Immature natural killer cell (primary cell): ENCODE results near the gene PCDHA10. TPM values are rescaled to one million over a fixed set of nuclear protein-coding genes. Genes with fewer than 3 reads are reported as not detected.
"Not testable (repeated sequence)": the region's sequence is repeated elsewhere in the genome, so short reads cannot be mapped to it uniquely, and the experiment has no call there.

Experiments
- DNase-seq, 3 donors: peaks; one replicate each; pipeline ENCODE4 v3.0.0; 2022; ENCODE audit warnings: mixed read lengths in 1 of 3
- H3K27ac Mint-ChIP-seq, 6 donors: one replicate each; pipeline ENCODE4 v1.8.0; 2020; ENCODE audit warnings: mixed read lengths in 6 of 6, mild to moderate bottlenecking in 5 of 6, inconsistent platforms in 4 of 6, moderate library complexity in 3 of 6
- H3K27me3 Mint-ChIP-seq, 3 donors: one replicate each; pipeline ENCODE4 v1.8.0; 2020 to 2021; ENCODE audit warnings: low read depth in 3 of 3, mild to moderate bottlenecking in 3 of 3, mixed read lengths in 3 of 3, moderate library complexity in 3 of 3, inconsistent platforms in 1 of 3
- H3K36me3 Mint-ChIP-seq, 3 donors: one replicate each; pipeline ENCODE4 v1.8.0; 2020; ENCODE audit warnings: mixed read lengths in 3 of 3, inconsistent platforms in 2 of 3, mild to moderate bottlenecking in 2 of 3
- H3K4me1 Mint-ChIP-seq, 2 donors: one replicate each; pipeline ENCODE4 v1.8.0; 2020; ENCODE audit warnings: inconsistent platforms in 2 of 2, mild to moderate bottlenecking in 2 of 2, mixed read lengths in 2 of 2, moderate library complexity in 1 of 2
- H3K4me3 Mint-ChIP-seq, 5 donors: one replicate each; pipeline ENCODE4 v1.8.0; 2020; ENCODE audit warnings: mild to moderate bottlenecking in 5 of 5, mixed read lengths in 5 of 5, inconsistent platforms in 3 of 5, moderate library complexity in 3 of 5
- H3K9me3 Mint-ChIP-seq, 6 donors: one replicate each; pipeline ENCODE4 v1.8.0; 2020; ENCODE audit warnings: mild to moderate bottlenecking in 6 of 6, mixed read lengths in 6 of 6, inconsistent platforms in 4 of 6, moderate library complexity in 3 of 6
- polyA plus RNA-seq, 3 donors: library from polyadenylated mRNA; unstranded; fragments of 300-500 nt; fragmentation: Illumina TruSeq; gene quantifications; one replicate each; pipeline ENCODE4 v1.2.3, GENCODE V29; 2021

PCDHA10 gene
- polyA plus RNA-seq, 3 donors from 2014 or later, result not detected

DNA sequence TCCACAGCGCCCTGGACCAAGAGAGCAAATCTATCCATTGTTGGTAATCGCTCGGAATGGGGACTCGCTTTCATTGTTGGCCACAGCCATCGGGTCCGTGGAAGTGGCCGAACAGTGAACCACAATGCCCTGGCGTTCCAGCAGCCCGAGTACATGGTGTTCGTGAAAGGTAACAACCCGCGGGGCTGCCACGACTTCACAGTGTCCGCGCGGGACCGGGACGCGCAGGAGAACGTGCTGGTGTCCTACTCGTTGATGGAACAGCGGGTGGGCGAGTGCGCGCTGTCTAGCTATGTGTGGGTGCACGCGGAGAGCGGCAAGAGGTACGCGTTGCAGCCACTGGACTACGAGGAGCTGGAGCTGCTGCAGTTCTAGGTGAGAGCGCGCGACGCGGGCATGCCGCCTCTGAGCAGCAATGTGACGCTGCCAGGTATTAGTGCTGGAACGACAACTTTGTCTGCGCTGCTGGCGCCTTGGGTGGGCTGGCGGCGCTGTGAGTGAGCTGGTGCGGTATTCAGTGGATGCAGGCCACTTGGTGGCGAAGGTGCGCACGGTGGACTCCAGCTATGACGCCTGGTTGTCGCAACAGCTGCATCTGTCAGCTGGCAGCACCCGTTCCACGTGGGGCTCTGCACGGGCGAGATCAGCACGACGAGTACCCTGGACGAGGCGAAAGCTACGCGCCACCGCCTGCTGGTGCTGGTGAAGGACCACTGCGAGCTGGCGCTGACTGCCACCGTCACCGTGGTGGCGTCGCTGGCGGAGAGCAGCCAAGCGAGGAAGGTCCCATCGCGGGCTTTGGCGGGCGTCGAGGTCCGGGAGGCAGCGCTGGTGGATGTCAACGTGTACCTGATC is 7.0 kb downstream of the PCDHA10 start:
- Mint-ChIP-seq H3K4me3 (no peak overlapping the region), H3K36me3 (no peaks in the 10 kb centered on the region), H3K9me3 (peaks cover 3 to 18% (median 8%) of the 10 kb centered on the region in 6 donors), H3K27ac (no peak overlapping the region), H3K27me3 (peaks cover 0 to 4% (median 2%) of the 10 kb centered on the region in 3 donors), H3K4me1 (no peaks in the 10 kb centered on the region)
- DNase-seq, result no peak

DNA sequence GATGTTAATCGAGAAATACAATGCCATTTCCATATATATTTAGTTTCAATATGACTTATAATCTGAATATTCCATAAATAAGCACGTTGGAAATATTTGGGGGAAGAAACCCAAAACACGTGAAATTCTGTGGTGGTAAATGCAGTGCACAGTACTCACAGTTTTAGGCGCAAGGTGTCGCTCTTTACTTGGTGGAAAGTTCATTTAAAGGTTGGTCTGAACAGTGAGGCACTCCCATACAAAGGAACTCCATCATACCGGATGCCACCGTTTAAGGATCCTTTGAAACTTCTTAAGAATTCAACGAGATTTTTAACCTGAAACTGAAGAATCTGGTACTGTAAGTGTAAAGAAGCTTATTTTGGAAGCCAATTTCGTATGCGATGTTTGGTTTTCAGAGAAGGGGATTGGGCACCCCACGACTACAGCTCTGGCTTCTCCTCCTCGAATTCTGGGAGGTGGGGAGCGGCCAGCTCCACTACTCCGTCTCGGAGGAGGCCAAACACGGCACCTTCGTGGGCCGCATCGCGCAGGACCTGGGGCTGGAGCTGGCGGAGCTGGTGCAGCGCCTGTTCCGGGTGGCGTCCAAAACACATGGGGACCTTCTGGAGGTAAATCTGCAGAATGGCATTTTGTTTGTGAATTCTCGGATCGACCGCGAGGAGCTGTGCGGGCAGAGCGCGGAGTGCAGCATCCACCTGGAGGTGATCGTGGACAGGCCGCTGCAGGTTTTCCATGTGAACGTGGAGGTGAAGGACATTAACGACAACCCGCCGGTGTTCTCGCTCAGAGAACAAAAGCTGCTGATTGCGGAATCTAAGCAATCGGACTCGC is 13.2 kb downstream of the PCDHA10 start, which contains the start of gene PCDHA11:
Gene PCDHA11 (plus strand): TSS at position 237 of the 834 bp plus-strand sequence. CDS start 147 bp downstream, at position 384.
- peaks cover 2 to 31% (median 15%) of the 10 kb centered on the region in 6 donors for H3K9me3 Mint-ChIP-seq
- DNase-seq, result no peak
- H3K27ac Mint-ChIP-seq, result no peak within 1 kb of the TSS
- H3K27me3 Mint-ChIP-seq, result peaks cover 0 to 11% (median 3%) of the 10 kb centered on the region in 3 donors
- no peaks in the 10 kb centered on the region for H3K4me1 Mint-ChIP-seq
- no peak within 1 kb of the TSS for H3K4me3 Mint-ChIP-seq
- H3K36me3 Mint-ChIP-seq, result peaks cover 0 to 5% (median 4%) of the 10 kb centered on the region in 3 donors

DNA sequence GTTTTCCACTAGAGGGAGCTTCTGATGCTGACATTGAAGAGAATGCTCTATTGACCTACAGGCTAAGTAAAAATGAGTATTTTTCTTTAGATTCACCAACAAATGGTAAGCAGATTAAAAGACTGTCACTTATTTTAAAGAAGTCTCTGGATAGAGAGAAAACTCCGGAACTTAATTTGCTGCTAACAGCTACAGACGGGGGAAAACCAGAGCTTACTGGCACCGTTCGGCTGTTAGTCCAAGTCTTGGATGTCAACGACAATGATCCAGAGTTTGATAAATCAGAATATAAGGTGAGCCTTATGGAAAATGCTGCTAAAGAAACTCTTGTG is 13.8 kb downstream of the PCDHA10 start:
- Mint-ChIP-seq H3K27ac (no peak overlapping the region), H3K36me3 (peaks cover 0 to 5% (median 4%) of the 10 kb centered on the region in 3 donors), H3K4me1 (no peaks in the 10 kb centered on the region), H3K4me3 (no peak overlapping the region), H3K27me3 (peaks cover 0 to 9% (median 7%) of the 10 kb centered on the region in 3 donors), H3K9me3 (peaks cover 2 to 33% (median 17%) of the 10 kb centered on the region in 6 donors)
- DNase-seq, result no peak

DNA sequence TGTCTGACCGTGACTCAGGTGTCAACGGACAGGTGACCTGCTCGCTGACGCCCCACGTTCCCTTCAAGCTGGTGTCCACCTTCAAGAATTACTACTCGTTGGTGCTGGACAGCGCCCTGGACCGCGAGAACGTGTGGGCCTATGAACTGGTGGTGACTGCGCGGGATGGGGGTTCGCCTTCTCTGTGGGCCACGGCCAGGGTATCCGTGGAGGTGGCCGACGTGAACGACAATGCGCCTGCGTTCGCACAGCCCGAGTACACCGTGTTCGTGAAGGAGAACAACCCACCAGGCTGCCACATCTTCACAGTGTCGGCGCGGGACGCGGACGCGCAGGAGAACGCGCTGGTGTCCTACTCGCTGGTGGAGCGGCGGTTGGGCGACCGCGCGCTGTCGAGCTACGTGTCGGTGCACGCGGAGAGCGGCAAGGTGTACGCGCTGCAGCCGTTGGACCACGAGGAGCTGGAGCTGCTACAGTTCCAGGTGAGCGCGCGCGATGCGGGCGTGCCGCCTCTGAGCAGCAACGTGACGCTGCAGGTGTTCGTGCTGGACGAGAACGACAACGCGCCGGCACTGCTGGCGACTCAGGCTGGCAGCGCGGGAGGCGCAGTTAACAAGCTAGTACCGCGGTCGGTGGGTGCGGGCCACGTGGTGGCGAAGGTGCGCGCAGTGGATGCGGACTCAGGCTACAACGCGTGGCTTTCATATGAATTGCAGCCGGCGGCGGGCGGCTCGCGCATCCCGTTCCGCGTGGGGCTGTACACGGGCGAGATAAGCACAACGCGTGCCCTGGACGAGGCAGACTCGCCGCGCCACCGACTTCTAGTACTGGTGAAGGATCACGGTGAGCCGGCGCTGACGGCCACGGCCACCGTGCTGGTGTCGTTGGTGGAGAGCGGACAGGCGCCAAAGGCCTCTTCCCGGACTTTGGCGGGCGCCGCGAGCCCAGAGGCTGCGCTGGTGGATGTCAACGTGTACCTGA is 14.8 kb downstream of the PCDHA10 start:
- H3K4me3 Mint-ChIP-seq, result no peak overlapping the region
- peaks cover 0 to 5% (median 4%) of the 10 kb centered on the region in 3 donors for H3K36me3 Mint-ChIP-seq
- no peak for DNase-seq
- H3K4me1 Mint-ChIP-seq, result no peaks in the 10 kb centered on the region
- H3K9me3 Mint-ChIP-seq, result peaks cover 6 to 42% (median 24%) of the 10 kb centered on the region in 6 donors
- H3K27me3 Mint-ChIP-seq, result peaks cover 6 to 14% (median 9%) of the 10 kb centered on the region in 3 donors
- H3K27ac Mint-ChIP-seq, result no peak overlapping the region

DNA sequence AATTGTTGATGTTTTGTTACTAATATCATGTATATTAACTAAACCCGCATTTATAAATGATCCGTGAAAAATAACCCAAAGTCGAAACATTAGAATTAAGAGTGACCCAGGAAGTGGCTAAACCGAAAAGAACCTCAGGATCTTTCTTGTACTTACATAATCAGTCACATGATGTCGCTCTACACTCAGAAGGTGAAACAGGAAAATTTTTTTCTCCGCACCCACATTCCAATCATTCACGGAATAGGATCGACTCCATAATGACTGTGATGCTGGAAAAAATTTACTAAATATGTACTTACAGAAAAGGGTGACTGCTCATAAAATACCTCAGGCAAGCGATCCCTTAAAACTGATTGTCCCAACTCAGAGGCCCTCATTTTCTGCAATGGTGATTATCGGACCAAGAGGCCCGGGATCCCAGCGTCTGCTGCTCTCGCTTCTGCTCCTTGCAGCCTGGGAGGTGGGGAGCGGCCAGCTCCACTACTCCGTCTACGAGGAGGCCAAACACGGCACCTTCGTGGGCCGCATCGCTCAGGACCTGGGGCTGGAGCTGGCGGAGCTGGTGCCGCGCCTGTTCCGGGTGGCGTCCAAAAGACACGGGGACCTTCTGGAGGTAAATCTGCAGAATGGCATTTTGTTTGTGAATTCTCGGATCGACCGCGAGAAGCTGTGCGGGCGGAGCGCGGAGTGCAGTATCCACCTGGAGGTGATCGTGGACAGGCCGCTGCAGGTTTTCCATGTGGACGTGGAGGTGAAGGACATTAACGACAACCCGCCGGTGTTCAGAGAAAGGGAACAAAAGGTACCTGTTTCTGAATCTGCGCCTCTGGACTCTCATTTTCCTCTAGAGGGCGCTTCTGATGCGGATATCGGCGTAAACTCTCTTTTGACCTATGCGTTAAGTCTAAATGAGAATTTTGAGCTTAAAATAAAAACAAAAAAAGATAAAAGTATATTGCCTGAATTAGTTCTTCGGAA is 19.7 kb downstream of the PCDHA10 start, which contains the start of gene PCDHA12:
Gene PCDHA12 (plus strand): TSS at position 224 of the 981 bp plus-strand sequence. CDS start 165 bp downstream, at position 389.
- Mint-ChIP-seq H3K27me3 (peaks cover 6 to 19% (median 18%) of the 10 kb centered on the region in 3 donors), H3K4me3 (no peak within 1 kb of the TSS), H3K36me3 (peaks cover 0 to 5% (median 0%) of the 10 kb centered on the region in 3 donors)

DNA sequence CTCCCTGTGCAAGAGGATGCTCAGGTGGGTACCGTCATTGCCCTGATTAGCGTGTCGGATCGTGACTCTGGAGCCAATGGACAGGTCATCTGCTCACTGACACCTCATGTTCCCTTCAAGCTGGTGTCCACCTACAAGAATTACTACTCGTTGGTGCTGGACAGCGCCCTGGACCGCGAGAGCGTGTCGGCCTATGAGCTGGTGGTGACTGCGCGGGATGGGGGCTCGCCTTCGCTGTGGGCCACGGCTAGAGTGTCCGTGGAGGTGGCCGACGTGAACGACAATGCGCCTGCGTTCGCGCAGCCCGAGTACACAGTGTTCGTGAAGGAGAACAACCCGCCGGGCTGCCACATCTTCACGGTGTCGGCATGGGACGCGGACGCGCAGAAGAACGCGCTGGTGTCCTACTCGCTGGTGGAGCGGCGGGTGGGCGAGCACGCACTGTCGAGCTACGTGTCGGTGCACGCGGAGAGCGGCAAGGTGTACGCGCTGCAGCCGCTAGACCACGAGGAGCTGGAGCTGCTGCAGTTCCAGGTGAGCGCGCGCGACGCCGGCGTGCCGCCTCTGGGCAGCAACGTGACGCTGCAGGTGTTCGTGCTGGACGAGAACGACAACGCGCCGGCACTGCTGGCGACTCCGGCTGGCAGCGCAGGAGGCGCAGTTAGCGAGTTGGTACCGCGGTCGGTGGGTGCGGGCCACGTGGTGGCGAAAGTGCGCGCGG is 21.0 kb downstream of the PCDHA10 start:
- H3K4me3 Mint-ChIP-seq, H3K4me1 Mint-ChIP-seq, H3K27ac Mint-ChIP-seq, DNase-seq: not testable (repeated sequence)
- H3K36me3 Mint-ChIP-seq, result peaks cover 0 to 10% (median 3%) of the 10 kb centered on the region in 3 donors
- H3K27me3 Mint-ChIP-seq, result peaks cover 6 to 29% (median 18%) of the 10 kb centered on the region in 3 donors
- peaks cover 9 to 70% (median 23%) of the 10 kb centered on the region in 6 donors for H3K9me3 Mint-ChIP-seq

More for the DNA sequence above, 19.7 kb downstream of the PCDHA10 start, which contains the start of gene PCDHA12:
- no peak for DNase-seq
- peaks cover 7 to 61% (median 21%) of the 10 kb centered on the region in 6 donors for H3K9me3 Mint-ChIP-seq
- H3K4me1 Mint-ChIP-seq, result no peaks in the 10 kb centered on the region
- no peak within 1 kb of the TSS for H3K27ac Mint-ChIP-seq

DNA sequence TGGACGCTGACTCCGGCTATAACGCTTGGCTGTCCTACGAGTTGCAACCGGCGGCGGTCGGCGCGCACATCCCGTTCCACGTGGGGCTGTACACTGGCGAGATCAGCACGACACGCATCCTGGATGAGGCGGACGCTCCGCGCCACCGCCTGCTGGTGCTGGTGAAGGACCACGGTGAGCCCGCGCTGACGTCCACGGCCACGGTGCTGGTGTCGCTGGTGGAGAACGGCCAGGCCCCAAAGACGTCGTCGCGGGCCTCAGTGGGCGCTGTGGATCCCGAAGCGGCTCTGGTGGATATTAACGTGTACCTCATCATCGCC is 21.5 kb downstream of the PCDHA10 start:
- H3K27ac Mint-ChIP-seq, result no peak overlapping the region
- no peaks in the 10 kb centered on the region for H3K4me1 Mint-ChIP-seq
- H3K36me3 Mint-ChIP-seq, result peaks cover 0 to 11% (median 0%) of the 10 kb centered on the region in 3 donors
- DNase-seq, result no peak
- H3K27me3 Mint-ChIP-seq, result peaks cover 6 to 33% (median 18%) of the 10 kb centered on the region in 3 donors
- no peak overlapping the region for H3K4me3 Mint-ChIP-seq
- peaks cover 6 to 71% (median 23%) of the 10 kb centered on the region in 6 donors for H3K9me3 Mint-ChIP-seq

DNA sequence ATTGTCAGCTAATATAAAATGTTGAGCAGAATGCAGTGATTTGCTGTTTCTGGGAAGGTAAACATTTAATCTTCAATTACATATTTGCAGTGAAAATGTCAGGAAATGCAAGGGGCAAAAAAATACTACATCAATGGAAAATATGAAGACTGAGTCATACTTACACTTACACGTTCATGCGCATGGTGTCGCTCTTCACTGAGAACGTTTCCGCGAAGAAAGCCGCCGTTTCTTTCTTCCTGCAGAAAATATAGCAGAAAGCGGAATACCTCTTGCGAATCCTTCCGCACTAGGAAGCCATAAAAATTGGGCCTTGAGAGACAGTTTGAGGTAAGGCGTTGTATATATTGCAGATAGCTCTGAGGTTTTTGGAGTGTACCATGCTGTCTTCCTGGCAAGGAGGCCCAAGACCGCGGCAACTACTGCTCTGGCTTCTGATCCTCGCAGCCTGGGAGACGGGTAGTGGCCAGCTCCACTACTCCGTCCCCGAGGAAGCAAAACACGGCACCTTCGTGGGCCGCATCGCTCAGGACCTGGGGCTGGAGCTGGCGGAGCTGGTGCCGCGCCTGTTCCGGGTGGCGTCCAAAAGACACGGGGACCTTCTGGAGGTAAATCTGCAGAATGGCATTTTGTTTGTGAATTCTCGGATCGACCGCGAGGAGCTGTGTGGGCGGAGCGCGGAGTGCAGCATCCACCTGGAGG is 26.3 kb downstream of the PCDHA10 start, which contains the start of gene PCDHA13:
Gene PCDHA13 (plus strand): TSS at position 236 of the 702 bp plus-strand sequence. CDS start 145 bp downstream, at position 381.
- H3K27ac Mint-ChIP-seq, result no peak within 1 kb of the TSS
- peaks cover 0 to 11% (median 0%) of the 10 kb centered on the region in 3 donors for H3K36me3 Mint-ChIP-seq
- no peaks in the 10 kb centered on the region for H3K4me1 Mint-ChIP-seq
- H3K9me3 Mint-ChIP-seq, result peaks cover 6 to 65% (median 17%) of the 10 kb centered on the region in 6 donors
- no peak for DNase-seq
- H3K4me3 Mint-ChIP-seq, result peak within 1 kb of the TSS in 1 of 5 donors; percentile 13
- peaks cover 2 to 17% (median 10%) of the 10 kb centered on the region in 3 donors for H3K27me3 Mint-ChIP-seq

DNA sequence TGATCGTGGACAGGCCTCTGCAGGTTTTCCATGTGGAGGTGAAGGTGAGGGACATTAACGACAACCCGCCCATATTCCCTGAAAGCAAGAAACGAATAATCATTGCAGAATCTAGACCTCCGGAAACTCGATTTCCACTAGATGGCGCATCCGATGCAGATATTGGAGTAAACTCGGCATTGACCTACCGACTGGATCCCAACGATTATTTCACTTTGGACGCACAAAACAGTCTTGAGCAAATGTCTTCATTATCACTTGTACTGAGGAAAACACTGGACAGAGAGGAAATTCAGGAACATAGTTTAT is 26.8 kb downstream of the PCDHA10 start:
- peaks cover 8 to 67% (median 19%) of the 10 kb centered on the region in 6 donors for H3K9me3 Mint-ChIP-seq
- peaks cover 2 to 17% (median 10%) of the 10 kb centered on the region in 3 donors for H3K27me3 Mint-ChIP-seq
- DNase-seq, result no peak

DNA sequence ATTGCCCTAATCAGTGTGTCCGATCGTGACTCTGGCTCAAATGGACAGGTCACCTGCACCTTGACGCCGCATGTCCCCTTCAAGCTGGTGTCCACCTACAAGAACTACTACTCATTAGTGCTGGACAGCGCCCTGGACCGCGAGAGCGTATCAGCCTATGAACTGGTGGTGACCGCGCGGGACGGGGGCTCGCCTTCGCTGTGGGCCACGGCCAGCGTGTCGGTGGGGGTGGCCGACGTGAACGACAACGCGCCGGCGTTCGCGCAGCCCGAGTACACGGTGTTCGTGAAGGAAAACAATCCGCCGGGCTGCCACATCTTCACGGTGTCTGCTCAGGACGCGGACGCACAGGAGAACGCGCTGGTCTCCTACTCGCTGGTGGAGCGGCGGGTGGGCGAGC is 27.7 kb downstream of the PCDHA10 start:
- Mint-ChIP-seq H3K4me3 (no peak overlapping the region), H3K27ac (no peak overlapping the region), H3K4me1 (no peaks in the 10 kb centered on the region), H3K9me3 (peaks cover 8 to 61% (median 16%) of the 10 kb centered on the region in 6 donors), H3K36me3 (peaks cover 0 to 11% (median 0%) of the 10 kb centered on the region in 3 donors), H3K27me3 (peaks cover 2 to 17% (median 8%) of the 10 kb centered on the region in 3 donors)
- no peak for DNase-seq

More for the DNA sequence above, 26.8 kb downstream of the PCDHA10 start:
- Mint-ChIP-seq H3K4me1 (no peaks in the 10 kb centered on the region), H3K36me3 (peaks cover 0 to 11% (median 0%) of the 10 kb centered on the region in 3 donors), H3K4me3 (no peak overlapping the region), H3K27ac (no peak overlapping the region)
